HG03060 (cell line): ENCODE results near the gene FANCL.
"Not testable (repeated sequence)": the region's sequence is repeated elsewhere in the genome, so short reads cannot be mapped to it uniquely, and the experiment has no call there.

Experiments used
- ATAC-seq: cut with Tn5 transposase; IDR thresholded peaks from one replicate; pipeline ENCODE4 v1.9.1; 2021; ENCODE audit warnings: low read depth, moderate number of reproducible peaks; ENCODE audit not compliant: unreplicated experiment

FANCL gene

GRCh38 chr2:58155160-58155778 lies 85.9 kb downstream of the FANCL start:
- no peak for ATAC-seq

DNA sequence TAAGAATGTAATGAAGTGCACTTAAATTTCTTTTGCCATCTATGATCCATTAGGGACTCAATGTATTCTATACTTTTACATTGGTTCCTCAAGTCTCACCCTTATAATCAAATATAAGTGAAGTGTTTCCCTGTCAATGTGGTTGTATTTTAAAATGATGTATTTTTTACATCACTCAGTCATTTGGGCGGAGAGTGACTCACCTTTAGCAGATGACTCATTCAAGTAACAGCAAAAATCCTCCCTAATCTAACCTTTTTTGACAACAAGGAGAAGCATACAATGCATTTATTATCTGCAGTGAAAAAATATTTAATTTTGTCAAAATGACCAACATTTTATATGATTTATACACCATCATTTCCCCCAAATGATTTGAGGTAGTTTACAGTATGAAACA lies 94.4 kb downstream of the FANCL start:
- no peak for ATAC-seq

DNA sequence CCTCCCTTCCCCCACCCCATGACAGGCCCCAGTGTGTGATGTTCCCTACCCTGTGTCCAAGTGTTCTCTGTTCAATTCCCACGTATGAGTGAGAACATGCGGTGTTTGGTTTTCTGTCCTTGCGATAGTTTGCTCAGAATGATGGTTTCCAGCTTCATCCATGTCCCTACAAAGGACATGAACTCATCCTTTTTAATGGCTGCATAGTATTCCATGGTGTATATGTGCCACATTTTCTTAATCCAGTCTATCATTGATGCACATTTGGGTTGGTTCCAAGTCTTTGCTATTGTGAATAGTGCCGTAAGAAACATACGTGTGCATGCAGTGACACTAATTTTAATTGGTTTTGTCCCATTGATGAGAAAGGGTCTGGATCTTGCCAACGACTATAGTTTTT lies 95.4 kb downstream of the FANCL start:
- ATAC-seq = not testable (repeated sequence)

DNA sequence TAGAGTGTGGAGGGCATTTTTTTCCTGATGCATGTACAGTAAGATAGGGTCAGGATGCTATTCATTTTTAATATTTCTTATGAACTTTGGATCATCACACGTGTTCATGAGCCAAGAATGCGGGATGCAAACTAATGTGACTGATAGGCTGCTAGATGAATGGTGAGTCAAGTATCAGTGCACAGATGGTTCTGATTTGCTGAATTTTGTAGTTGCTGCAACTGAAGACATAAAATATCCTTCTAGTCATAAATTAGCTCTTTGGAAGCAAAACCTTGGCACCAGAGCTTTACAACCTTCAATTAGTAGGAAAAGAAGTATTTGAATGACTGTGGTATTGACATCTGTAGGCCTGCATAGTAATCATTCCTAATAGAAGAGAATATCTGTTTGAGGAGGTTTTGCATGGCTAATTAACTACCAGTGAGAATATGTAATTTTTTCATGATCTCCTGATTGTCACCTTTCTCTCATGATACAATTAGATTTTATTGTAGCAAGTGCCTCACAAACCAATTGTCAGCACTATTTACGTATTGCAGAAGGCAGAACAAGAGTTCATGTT lies 100.5 kb downstream of the FANCL start:
- no peak for ATAC-seq

DNA sequence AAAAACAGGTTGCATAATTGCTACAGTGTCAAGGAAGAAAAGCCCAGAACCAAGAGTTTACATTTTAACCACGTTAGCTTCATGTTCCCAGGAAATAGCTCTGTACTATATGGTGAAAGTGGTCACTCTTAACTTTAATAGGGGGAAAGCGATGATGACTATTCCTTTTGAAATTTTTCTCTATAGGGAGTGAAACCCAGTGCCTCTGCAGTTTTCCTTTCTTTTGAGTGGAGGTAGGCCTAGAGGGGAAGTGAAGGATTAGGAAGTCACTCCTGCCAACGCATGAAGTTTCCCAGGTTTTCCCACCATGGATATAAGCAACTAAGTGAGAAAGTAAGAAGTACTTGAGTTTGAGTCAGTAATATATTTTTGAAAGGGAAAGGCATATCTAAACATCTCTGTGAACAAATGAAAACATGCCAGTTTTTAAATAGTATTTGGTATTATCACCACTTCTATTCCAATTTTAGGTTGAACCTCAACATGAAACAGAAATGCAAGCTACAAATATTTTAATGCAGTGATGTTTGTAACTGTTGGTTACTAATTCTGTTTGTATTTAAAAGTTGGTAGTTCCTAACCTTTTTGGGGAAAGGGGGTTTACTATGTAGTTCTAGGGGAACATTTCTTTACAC lies 102.6 kb downstream of the FANCL start:
- no peak for ATAC-seq

- ATAC-seq = no peak
These were observed 103.3 kb downstream of the FANCL start for GRCh38 chr2:58137856-58138255.

GRCh38 chr2:58137221-58137620 lies 103.9 kb downstream of the FANCL start:
- ATAC-seq = no peak

- ATAC-seq = no peak
These were observed 105.3 kb downstream of the FANCL start for GRCh38 chr2:58135861-58136260.

DNA sequence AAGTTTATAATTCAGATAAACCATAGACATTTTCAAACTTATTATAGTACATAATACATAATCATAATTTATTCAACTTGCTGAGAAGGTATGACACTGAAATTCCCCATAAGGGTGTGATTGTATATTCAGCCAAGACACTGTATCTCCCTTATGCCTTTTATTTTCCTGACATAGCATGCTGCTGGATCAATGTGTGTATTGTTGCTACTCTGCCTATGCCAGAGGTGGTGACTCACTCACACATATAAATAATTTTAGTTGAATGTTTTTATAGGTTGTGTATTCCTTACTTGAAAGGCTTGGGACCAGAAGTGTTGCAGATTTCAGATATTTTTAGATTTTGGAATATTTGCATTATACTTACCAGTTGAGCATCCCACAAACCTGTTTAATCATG lies 107.7 kb downstream of the FANCL start:
- ATAC-seq = no peak

DNA sequence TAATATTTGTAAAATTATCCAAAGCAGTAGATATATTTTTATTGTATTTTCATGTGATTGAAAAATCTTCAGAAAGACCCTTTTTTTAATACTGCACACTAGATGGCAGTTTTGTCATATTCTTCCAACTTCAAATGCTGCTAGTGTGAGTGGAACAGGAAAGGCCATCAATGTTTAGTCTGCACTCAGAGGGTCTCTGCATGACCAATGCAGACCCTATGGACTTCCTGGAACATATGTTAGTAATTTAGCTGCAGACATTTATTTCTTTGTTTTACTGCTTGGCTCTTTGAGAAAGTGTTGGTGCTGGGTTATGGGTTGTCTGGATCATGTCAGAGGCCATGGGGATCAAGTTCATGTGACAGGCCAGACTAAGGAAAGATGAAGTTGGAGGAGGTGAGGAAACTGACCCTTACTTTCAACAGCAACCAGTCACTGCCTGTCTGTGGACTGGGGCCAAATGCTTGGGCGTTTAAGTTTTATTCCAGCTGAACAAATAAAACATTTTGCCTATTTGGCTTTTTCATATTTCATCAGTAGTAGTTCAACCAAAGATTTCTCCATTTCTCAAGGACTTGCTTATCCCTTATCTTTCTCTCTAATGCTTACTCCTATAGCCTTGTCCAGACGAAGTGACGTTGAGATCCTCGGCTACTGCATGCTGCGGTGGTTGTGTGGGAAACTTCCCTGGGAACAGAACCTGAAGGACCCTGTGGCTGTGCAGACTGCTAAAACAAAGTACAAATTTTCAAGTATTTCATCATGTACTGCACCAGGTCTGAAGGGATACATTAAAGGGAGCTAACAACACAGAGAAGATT lies 109.7 kb downstream of the FANCL start:
- no peak for ATAC-seq

GRCh38 chr2:58130238-58130637 lies 110.9 kb downstream of the FANCL start:
- no peak for ATAC-seq

GRCh38 chr2:58127111-58127510 lies 114.0 kb downstream of the FANCL start:
- no peak for ATAC-seq

GRCh38 chr2:58122540-58122939 lies 118.6 kb downstream of the FANCL start:
- ATAC-seq = no peak

DNA sequence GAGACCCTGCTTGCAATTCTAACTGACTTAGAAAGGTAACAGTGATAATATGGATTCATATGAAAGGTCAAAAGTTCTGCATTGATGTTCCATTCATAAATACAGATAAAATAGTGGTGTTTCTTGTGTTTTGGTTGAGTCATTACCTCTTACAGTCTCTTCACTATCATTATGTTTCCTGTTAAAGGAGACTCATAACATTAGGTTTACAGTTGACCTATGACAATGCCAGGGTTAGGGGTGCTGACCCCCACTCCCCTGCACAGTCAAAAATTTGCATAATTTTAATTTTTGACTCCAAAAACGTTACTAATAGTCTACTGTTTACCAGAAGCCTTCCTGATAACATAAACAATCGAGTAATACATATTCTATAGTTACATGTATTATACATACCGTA lies 119.1 kb downstream of the FANCL start:
- no peak for ATAC-seq

DNA sequence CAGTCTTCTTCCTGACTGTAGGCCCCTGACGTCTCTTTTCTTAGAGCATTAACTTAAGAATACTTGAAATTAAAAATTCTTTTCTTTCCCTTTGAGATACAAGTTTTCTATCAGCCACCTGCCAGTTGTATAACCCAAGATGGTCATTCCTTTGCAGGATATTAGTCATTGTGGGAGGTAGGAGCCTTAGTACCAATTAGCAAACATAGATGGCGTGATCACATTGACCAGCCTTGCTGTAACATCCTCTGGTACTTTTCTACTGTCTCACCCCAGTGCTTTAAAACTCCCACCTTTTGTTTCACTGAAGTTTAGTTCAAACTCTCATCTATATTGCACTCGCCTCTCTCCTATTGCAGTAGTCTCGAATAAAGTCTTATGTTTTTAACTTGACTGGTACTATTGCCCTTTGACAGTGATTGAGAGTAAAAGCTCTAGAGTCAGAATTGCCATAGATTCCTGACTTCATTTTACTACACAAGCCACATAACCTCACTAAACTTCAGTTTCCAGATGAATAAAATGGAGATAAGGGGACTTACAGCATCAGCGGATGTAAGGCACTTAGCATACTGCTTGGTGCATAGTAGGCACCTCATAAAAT lies 120.4 kb downstream of the FANCL start:
- no peak for ATAC-seq

GRCh38 chr2:58113563-58113962 lies 127.6 kb downstream of the FANCL start:
- not testable (repeated sequence) for ATAC-seq

GRCh38 chr2:58110765-58111164 lies 130.4 kb downstream of the FANCL start:
- ATAC-seq = no peak

DNA sequence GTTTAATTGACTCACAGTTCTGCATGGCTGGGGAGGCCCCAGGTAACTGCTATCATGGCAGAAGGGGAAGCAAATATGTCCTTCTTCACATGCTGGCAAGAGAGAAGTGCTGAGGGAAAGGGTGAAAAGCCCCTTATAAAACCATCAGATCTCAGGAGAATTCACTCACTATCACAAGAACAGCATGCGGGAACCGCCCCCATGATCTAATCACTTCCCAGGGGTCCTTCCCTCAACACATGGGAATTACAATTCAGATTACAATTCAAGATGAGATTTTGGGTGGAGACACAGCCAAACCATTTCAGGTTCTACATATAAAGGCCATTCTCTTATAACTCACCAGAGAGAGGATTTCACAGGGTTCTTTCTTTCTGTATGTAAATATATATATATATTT lies 131.6 kb downstream of the FANCL start:
- ATAC-seq = no peak
